ENCODE results near the gene ZNF81. TPM values are rescaled to one million over a fixed set of nuclear protein-coding genes. Genes with fewer than 3 reads are reported as not detected.
"Not testable (repeated sequence)": the region's sequence is repeated elsewhere in the genome, so short reads cannot be mapped to it uniquely, and the experiment has no call there.

Gene ZNF81
- total and polyA plus RNA-seq, 8 donors: 1.5 to 5.8 (median 2.7) TPM

GRCh38 chrX:47956016-47956415 lies 119.3 kb downstream of the ZNF81 start:
- Histone ChIP-seq H3K27me3 (no peaks in the 10 kb centered on the region), H3K36me3 (no peaks in the 10 kb centered on the region), H3K9me3 (no peaks in the 10 kb centered on the region), H3K4me1 (no peaks in the 10 kb centered on the region), H3K4me3 (no peak overlapping the region), H3K27ac (no peak overlapping the region)
- TF ChIP-seq CTCF (IDR thresholded peaks at IDR 0.05): no peak
- ATAC-seq (no peak), DNase-seq (no peak), FAIRE-seq (no peak)
- 61 to 63% methylated on average over 13 of the region's 13 CpGs for WGBS, 2 donors
- intact Hi-C loops (cut with DNase I): no loop called here

GRCh38 chrX:47958206-47958605 lies 121.5 kb downstream of the ZNF81 start:
- H3K27me3 ChIP-seq; ATAC-seq; H3K36me3 ChIP-seq; DNase-seq; H3K9me3 ChIP-seq; H3K4me3 ChIP-seq; H3K27ac ChIP-seq; H3K4me1 ChIP-seq; intact Hi-C loops (cut with DNase I); FAIRE-seq: not testable (repeated sequence)
- WGBS, 2 donors: 84 to 86% methylated on average over 3 to 4 of the region's 4 CpGs

GRCh38 chrX:47958761-47959342 lies 122.2 kb downstream of the ZNF81 start:
- no peak for FAIRE-seq
- peak; percentile 64 to 86 (median 78) for ATAC-seq
- H3K36me3 ChIP-seq: no peaks in the 10 kb centered on the region
- no peak overlapping the region for H3K4me3 ChIP-seq
- WGBS, 2 donors: 25 to 29% methylated on average over 4 of the region's 4 CpGs
- DNase-seq: peak in 1 of 6 donors; percentile 6
- no peaks in the 10 kb centered on the region for H3K4me1 ChIP-seq
- no peak overlapping the region for H3K27ac ChIP-seq
- TF ChIP-seq CTCF (IDR thresholded peaks at IDR 0.05): peak in 2 of 4 donors; percentile 9
- H3K27me3 ChIP-seq: no peaks in the 10 kb centered on the region
- intact Hi-C loops (cut with DNase I): no loop called here
- no peaks in the 10 kb centered on the region for H3K9me3 ChIP-seq

- no peak for ATAC-seq
- 59 to 87% methylated on average over 2 of the region's 2 CpGs for WGBS, 2 donors
- Histone ChIP-seq H3K4me3 (no peak overlapping the region), H3K36me3 (no peaks in the 10 kb centered on the region), H3K9me3 (no peaks in the 10 kb centered on the region), H3K4me1 (no peaks in the 10 kb centered on the region), H3K27me3 (no peaks in the 10 kb centered on the region), H3K27ac (no peak overlapping the region)
- FAIRE-seq: no peak
- DNase-seq: no peak
- no peak for TF ChIP-seq CTCF (IDR thresholded peaks at IDR 0.05)
- intact Hi-C loops (cut with DNase I): no loop called here
Observed at GRCh38 chrX:47960406-47960805, 123.7 kb downstream of the ZNF81 start.

- DNase-seq; H3K27me3 ChIP-seq; intact Hi-C loops (cut with DNase I); H3K4me1 ChIP-seq; H3K36me3 ChIP-seq; ATAC-seq; H3K27ac ChIP-seq; H3K9me3 ChIP-seq; H3K4me3 ChIP-seq; FAIRE-seq: not testable (repeated sequence)
- 50 to 52% methylated on average over 6 of the region's 6 CpGs for WGBS, 2 donors
Observed at GRCh38 chrX:47961830-47962229, 125.1 kb downstream of the ZNF81 start.

- H3K4me3 ChIP-seq; intact Hi-C loops (cut with DNase I); H3K27me3 ChIP-seq; DNase-seq; FAIRE-seq; H3K27ac ChIP-seq; ATAC-seq; H3K4me1 ChIP-seq; H3K36me3 ChIP-seq; H3K9me3 ChIP-seq: not testable (repeated sequence)
- WGBS, 2 donors: 88 to 96% methylated on average over 14 of the region's 14 CpGs
Observed at GRCh38 chrX:47965526-47965925, 128.8 kb downstream of the ZNF81 start.

Other genes starting within 250 kb of the ZNF81 start
- gene SYN1, start 217.0 kb upstream of the ZNF81 start, total RNA-seq: 1 to 10 TPM in 3 of 6 donors, under 1 TPM in 3; 0.47 to 2.4 (median 0.89) TPM
- 10 to 100 TPM in 1 of 2 donors, 1 to 10 TPM in 1; 2.9 to 10.3 TPM for gene SYN1, start 217.0 kb upstream of the ZNF81 start, polyA plus RNA-seq
- 1 to 10 TPM in 3 of 6 donors, under 1 TPM in 3; 0.31 to 2.3 (median 0.95) TPM for gene CFP, start 207.0 kb upstream of the ZNF81 start, total RNA-seq
- 1 to 10 TPM; 2.5 to 4.1 TPM for gene CFP, start 207.0 kb upstream of the ZNF81 start, polyA plus RNA-seq
- gene ELK1, start 186.3 kb upstream of the ZNF81 start, total RNA-seq: 10 to 100 TPM in 4 of 6 donors, 1 to 10 TPM in 2; 5.8 to 14.6 (median 10.4) TPM
- 10 to 100 TPM in 1 of 2 donors, 1 to 10 TPM in 1; 7.6 to 10.2 TPM for gene ELK1, start 186.3 kb upstream of the ZNF81 start, polyA plus RNA-seq
- 10 to 100 TPM; 39.1 to 71.0 (median 61.5) TPM for gene UXT, start 177.7 kb upstream of the ZNF81 start, total RNA-seq
- gene UXT, start 177.7 kb upstream of the ZNF81 start, polyA plus RNA-seq: 100 to 1,000 TPM in 1 of 2 donors, 10 to 100 TPM in 1; 56.4 to 113 TPM
- 1 to 10 TPM; 1.8 to 4.5 (median 2.6) TPM for gene ZNF182, start 167.1 kb downstream of the ZNF81 start, total RNA-seq
- 1 to 10 TPM; 3.4 to 6.2 TPM for gene ZNF182, start 167.1 kb downstream of the ZNF81 start, polyA plus RNA-seq
- not detected for gene SPACA5, start 170.1 kb downstream of the ZNF81 start, total RNA-seq
- not detected for gene SPACA5, start 170.1 kb downstream of the ZNF81 start, polyA plus RNA-seq
- gene ZNF630, start 234.7 kb downstream of the ZNF81 start, total RNA-seq: 1 to 10 TPM; 1.3 to 2.9 (median 1.7) TPM
- 1 to 10 TPM; 1.3 to 1.5 TPM for gene ZNF630, start 234.7 kb downstream of the ZNF81 start, polyA plus RNA-seq